GM23338 (cell line): ENCODE data around the gene SLC2A4RG. TPM values are rescaled to one million over a fixed set of nuclear protein-coding genes. Genes with fewer than 3 reads are reported as not detected.

Experiments
- ATAC-seq: fragments of 200-7000 bp; cut with Tn5 transposase; 3 replicates; pipeline ENCODE4 v1.9.1; 2020
- DNase-seq: peaks from one replicate; pipeline ENCODE4 v3.0.0-alpha.2; 2015; ENCODE audit warnings: low spot score
- H2AFZ ChIP-seq: fragments of 200-600 bp; sonication (generic); 2 replicates; pipeline ENCODE4 v1.8.0; 2016; ENCODE audit warnings: antibody characterized with exemption, mild to moderate bottlenecking, moderate library complexity
- H3F3A ChIP-seq: fragments of 200-600 bp; sonication (generic); replicated peaks from 2 replicates; pipeline ENCODE4 v1.8.0; 2017; ENCODE audit warnings: antibody characterized with exemption, mixed run types, low read depth
- H3K27ac ChIP-seq: fragments of 200-600 bp; sonication (generic); 2 replicates; pipeline ENCODE4 v1.6.1; 2016; ENCODE audit warnings: low read depth
- H3K27me3 ChIP-seq: fragments of 200-600 bp; sonication (generic); 2 replicates; pipeline ENCODE4 v1.8.0; 2016; ENCODE audit warnings: mild to moderate bottlenecking, mixed run types, moderate library complexity; ENCODE audit not compliant: insufficient read depth
- H3K36me3 ChIP-seq: fragments of 200-600 bp; sonication (generic); 2 replicates; pipeline ENCODE4 v1.8.0; 2016; ENCODE audit warnings: mild to moderate bottlenecking; ENCODE audit not compliant: insufficient read depth
- H3K4me1 ChIP-seq: fragments of 200-600 bp; sonication (generic); 2 replicates; pipeline ENCODE4 v1.8.0; 2016; ENCODE audit warnings: mild to moderate bottlenecking, moderate library complexity; ENCODE audit not compliant: insufficient read depth
- H3K4me2 ChIP-seq: fragments of 200-600 bp; sonication (generic); 2 replicates; pipeline ENCODE4 v1.7.1; 2017; ENCODE audit warnings: mixed run types
- H3K4me3 ChIP-seq: fragments of 200-600 bp; sonication (generic); 2 replicates; pipeline ENCODE4 v1.6.1; 2016; ENCODE audit warnings: mixed run types
- H3K79me2 ChIP-seq: fragments of 200-600 bp; sonication (generic); replicated peaks from 2 replicates; pipeline ENCODE4 v1.8.0; 2017; ENCODE audit warnings: mild to moderate bottlenecking; ENCODE audit not compliant: insufficient read depth
- H3K9me2 ChIP-seq: fragments of 200-600 bp; sonication (generic); 2 replicates; pipeline ENCODE4 v1.8.0; 2017; ENCODE audit not compliant: insufficient read depth
- H4K20me1 ChIP-seq: fragments of 200-600 bp; sonication (generic); replicated peaks from 2 replicates; pipeline ENCODE4 v1.8.0; 2017; ENCODE audit warnings: mild to moderate bottlenecking; ENCODE audit not compliant: insufficient read depth
- H3K27ac Mint-ChIP-seq: 2 replicates; pipeline ENCODE4 v1.8.0; 2020; ENCODE audit warnings: inconsistent platforms, mild to moderate bottlenecking, moderate library complexity, mixed read lengths
- H3K27me3 Mint-ChIP-seq: 3 replicates; pipeline ENCODE4 v1.8.0; 2022; ENCODE audit warnings: low read depth, mild to moderate bottlenecking, moderate library complexity, mixed read lengths, inconsistent platforms; ENCODE audit not compliant: insufficient read depth, poor library complexity
- H3K36me3 Mint-ChIP-seq: 3 replicates; pipeline ENCODE4 v1.8.0; 2021; ENCODE audit warnings: low read depth, mild to moderate bottlenecking, inconsistent platforms, moderate library complexity, mixed read lengths
- H3K4me1 Mint-ChIP-seq: 3 replicates; pipeline ENCODE4 v1.8.0; 2020; ENCODE audit warnings: mild to moderate bottlenecking, inconsistent platforms, mixed read lengths
- H3K4me3 Mint-ChIP-seq: 3 replicates; pipeline ENCODE4 v1.8.0; 2021; ENCODE audit warnings: moderate library complexity, mild to moderate bottlenecking, inconsistent platforms, mixed read lengths
- H3K9me3 Mint-ChIP-seq: 3 replicates; pipeline ENCODE4 v1.8.0; 2020; ENCODE audit warnings: moderate library complexity, mild to moderate bottlenecking, inconsistent platforms, mixed read lengths
- ETS1 ChIP-seq: IDR thresholded peaks from 2 replicates; pipeline ENCODE4 v1.6.1; 2016; ENCODE audit warnings: antibody characterized with exemption
- STAT1 ChIP-seq: IDR thresholded peaks from one replicate; pipeline ENCODE4 v1.6.1; 2016; ENCODE audit warnings: antibody characterized with exemption; ENCODE audit not compliant: unreplicated experiment
- ZNF462 ChIP-seq: fragments of 250-450 bp; sonication (Bioruptor Pico); IDR thresholded peaks from 2 replicates; pipeline ENCODE4 v1.5.0; 2020; ENCODE audit warnings: mild to moderate bottlenecking, moderate library complexity
- polyA plus RNA-seq: library from polyadenylated mRNA; unstranded; fragments of >200 nt; fragmentation: Nextera tagmentation; extraction: Ambion mirVana; gene quantifications from 2 replicates; pipeline ENCODE4 v1.2.1, GENCODE V29; 2016
- total RNA-seq: library from RNA; depleted of rRNA; stranded (reverse); fragments of >200 nt; shearing (Covaris generic); gene quantifications from 2 replicates; pipeline ENCODE4 v1.2.3, GENCODE V29; 2014

The SLC2A4RG gene
- total and polyA plus RNA-seq, 2 experiments from 2014 or later = 22.8 to 42.0 TPM

GRCh38 chr20:63691711-63692435, 47.7 kb upstream of the SLC2A4RG start (continued):
- TF ChIP-seq ZNF462 (CRISPR knock-in tag) (no peak), ETS1 (no peak)

- ATAC-seq = no peak
- no peak for TF ChIP-seq STAT1
- no peak overlapping the region for H2AFZ ChIP-seq
- no peaks in the 10 kb centered on the region for H4K20me1 ChIP-seq
- no peaks in the 10 kb centered on the region for H3K79me2 ChIP-seq
- Mint-ChIP-seq H3K4me1 (peaks cover 3% of the 10 kb centered on the region; the same call in 2 of the 3 replicates), H3K9me3 (peaks cover 14% of the 10 kb centered on the region; the same call in 2 of the 3 replicates), H3K27ac (no peak overlapping the region), H3K36me3 (peaks cover 27% of the 10 kb centered on the region), H3K27me3 (peaks cover 34% of the 10 kb centered on the region), H3K4me3 (no peak overlapping the region)
- H3K4me1 ChIP-seq = no peaks in the 10 kb centered on the region
- H3F3A ChIP-seq = peaks cover 2% of the 10 kb centered on the region; the same call in 1 of the 2 replicates
- H3K4me2 ChIP-seq = no peak overlapping the region
- no peaks in the 10 kb centered on the region for H3K27me3 ChIP-seq
- H3K27ac ChIP-seq = no peak overlapping the region
- DNase-seq = no peak
- H3K4me3 ChIP-seq = no peak overlapping the region
- H3K9me2 ChIP-seq = no peaks in the 10 kb centered on the region
- no peaks in the 10 kb centered on the region for H3K36me3 ChIP-seq
Observed at GRCh38 chr20:63692436-63693082, 47.0 kb upstream of the SLC2A4RG start.
